Sigmoid colon (tissue), 3 donors: ENCODE results near the gene SLC15A1.

Experiments used
- CTCF ChIP-seq, 4 experiments: fragments of 450-650 bp in 3 of 4; fragments of 200-600 bp in 1 of 4; IDR thresholded peaks; one replicate each; pipeline ENCODE4 v1.5.1; 2016 to 2019; ENCODE audit warnings: antibody characterized with exemption in 4 of 4, mild to moderate bottlenecking in 3 of 4, moderate library complexity in 2 of 4
- POLR2A ChIP-seq, 2 donors: fragments of 450-650 bp; IDR thresholded peaks; one replicate each; pipeline ENCODE4 v1.6.1; 2016; ENCODE audit warnings: antibody characterized with exemption in 2 of 2, mild to moderate bottlenecking in 2 of 2, moderate library complexity in 2 of 2

- TF ChIP-seq POLR2A (IDR thresholded peaks at IDR 0.05) = no peak
- TF ChIP-seq CTCF (IDR thresholded peaks at IDR 0.05) = no peak
Observed at GRCh38 chr13:98658131-98658530, 94.3 kb downstream of the SLC15A1 start.
